ENCODE results near the gene CDH23. TPM values are rescaled to one million over a fixed set of nuclear protein-coding genes. Genes with fewer than 3 reads are reported as not detected.

The CDH23 gene
- total RNA-seq, 2 donors from 2014 or later: 4.7 to 8.0 TPM

- ATAC-seq: no peak
- no peak for DNase-seq
- intact Hi-C loops (cut with DNase I): no loop called here
Measured at GRCh38 chr10:71448146-71448545, 51.4 kb downstream of the CDH23 start.

GRCh38 chr10:71449026-71449425, 52.3 kb downstream of the CDH23 start:
- intact Hi-C loops (cut with DNase I): no loop called here

GRCh38 chr10:71451754-71452153, 55.0 kb downstream of the CDH23 start:
- DNase-seq (no peak), ATAC-seq (no peak)

More at GRCh38 chr10:71449026-71449425, 52.3 kb downstream of the CDH23 start:
- DNase-seq: no peak
- no peak for ATAC-seq

GRCh38 chr10:71453186-71453585, 56.5 kb downstream of the CDH23 start:
- intact Hi-C loops (cut with DNase I): no loop called here

More at GRCh38 chr10:71451754-71452153, 55.0 kb downstream of the CDH23 start:
- intact Hi-C loops (cut with DNase I): no loop called here

GRCh38 chr10:71454347-71454746, 57.6 kb downstream of the CDH23 start:
- ATAC-seq (no peak), DNase-seq (no peak)
- intact Hi-C loops (cut with DNase I): no loop called here

More at GRCh38 chr10:71453186-71453585, 56.5 kb downstream of the CDH23 start:
- no peak for ATAC-seq
- no peak for DNase-seq

- no peak for ATAC-seq
- DNase-seq: no peak
- intact Hi-C loops (cut with DNase I): no loop called here
Measured at GRCh38 chr10:71455035-71455434, 58.3 kb downstream of the CDH23 start.

GRCh38 chr10:71456631-71457030, 59.9 kb downstream of the CDH23 start:
- intact Hi-C loops (cut with DNase I): no loop called here
- no peak for ATAC-seq
- no peak for DNase-seq

GRCh38 chr10:71457908-71458307, 61.2 kb downstream of the CDH23 start:
- ATAC-seq (no peak), DNase-seq (no peak)
- intact Hi-C loops (cut with DNase I): no loop called here

- no peak for ATAC-seq
- intact Hi-C loops (cut with DNase I): no loop called here
- no peak for DNase-seq
Measured at GRCh38 chr10:71458387-71458786, 61.7 kb downstream of the CDH23 start.

GRCh38 chr10:71459513-71459912, 62.8 kb downstream of the CDH23 start:
- no peak for DNase-seq

GRCh38 chr10:71460615-71461014, 63.9 kb downstream of the CDH23 start:
- intact Hi-C loops (cut with DNase I): no loop called here
- DNase-seq (no peak), ATAC-seq (no peak)

More at GRCh38 chr10:71459513-71459912, 62.8 kb downstream of the CDH23 start:
- no peak for ATAC-seq
- intact Hi-C loops (cut with DNase I): no loop called here

GRCh38 chr10:71461457-71461856, 64.7 kb downstream of the CDH23 start:
- DNase-seq: no peak
- intact Hi-C loops (cut with DNase I): no loop called here
- no peak for ATAC-seq

GRCh38 chr10:71462062-71462935, 65.6 kb downstream of the CDH23 start:
- intact Hi-C loops (cut with DNase I): no loop called here
- ATAC-seq: no peak
- no peak for DNase-seq

GRCh38 chr10:71463111-71463510, 66.4 kb downstream of the CDH23 start:
- ATAC-seq (no peak), DNase-seq (no peak)
- intact Hi-C loops (cut with DNase I): no loop called here

GRCh38 chr10:71465551-71466252, 69.0 kb downstream of the CDH23 start:
- intact Hi-C loops (cut with DNase I): no loop called here
- ATAC-seq: no peak
- DNase-seq: no peak

- intact Hi-C loops (cut with DNase I): no loop called here
- ATAC-seq: no peak
- no peak for DNase-seq
Measured at GRCh38 chr10:71466330-71466729, 69.6 kb downstream of the CDH23 start.

- no peak for ATAC-seq
- intact Hi-C loops (cut with DNase I): no loop called here
- DNase-seq: no peak
Measured at GRCh38 chr10:71467161-71467560, 70.4 kb downstream of the CDH23 start.

GRCh38 chr10:71467569-71468362, 71.0 kb downstream of the CDH23 start:
- ATAC-seq (no peak), DNase-seq (no peak)
- intact Hi-C loops (cut with DNase I): no loop called here

GRCh38 chr10:71468363-71469094, 71.8 kb downstream of the CDH23 start:
- intact Hi-C loops (cut with DNase I): no loop called here
- ATAC-seq (no peak), DNase-seq (no peak)
